SKM-1 treated with dmso at 0.1 percent for 144 hours (cell line): ENCODE data around the gene MAPK10.

Experiments used
- DNase-seq: peaks from one replicate; lab custom pipeline; 2025; ENCODE audit not compliant: unreplicated experiment; lab: John Stamatoyannopoulos, UW

Gene MAPK10

GRCh38 chr4:86359944-86360478 is at the start of gene MAPK10:
Gene MAPK10 (minus strand): TSS chr4:86360053.
- peak; percentile 98 for DNase-seq

DNA sequence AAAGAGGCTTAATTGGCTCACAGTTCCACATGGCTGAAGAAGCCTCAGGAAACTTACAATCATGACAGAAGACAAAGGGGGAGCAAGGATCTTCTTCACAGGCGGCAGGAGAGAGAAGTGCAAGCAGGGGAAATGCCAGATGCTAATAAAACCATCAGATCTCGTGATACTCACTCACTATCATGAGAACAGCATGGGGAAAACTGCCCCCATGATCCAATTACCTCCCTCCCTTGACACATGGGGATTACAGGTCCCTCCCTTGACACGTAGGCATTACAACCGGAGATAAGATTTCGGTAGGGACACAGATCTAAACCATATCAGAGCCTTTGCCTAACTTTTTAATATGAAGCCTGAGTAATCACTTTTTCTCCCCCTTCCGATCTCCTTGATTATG is 43.7 kb upstream of the MAPK10 start:
- DNase-seq, result no peak

- no peak for DNase-seq
Observed at GRCh38 chr4:86401826-86402225, 42.0 kb upstream of the MAPK10 start.

DNA sequence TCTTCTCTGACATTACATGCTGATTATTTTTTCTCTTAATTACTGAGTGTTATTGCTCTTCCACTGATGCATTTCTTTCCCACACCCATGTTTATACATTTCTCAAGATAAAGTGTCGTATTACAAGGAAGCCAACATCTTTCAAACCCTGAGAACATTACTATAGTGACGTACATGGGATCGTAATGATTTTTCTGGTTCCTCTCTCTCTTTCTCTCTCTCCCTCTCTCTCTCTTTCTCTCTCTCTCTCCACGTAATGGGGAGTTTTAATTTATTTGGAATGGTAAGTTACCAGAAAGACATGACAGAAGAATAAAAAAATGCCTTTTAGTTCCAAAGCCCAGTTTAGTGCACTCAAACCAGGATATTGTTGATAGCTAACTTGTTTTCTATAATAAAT is 40.4 kb upstream of the MAPK10 start:
- DNase-seq, result no peak

- DNase-seq, result no peak
Observed at GRCh38 chr4:86398187-86398586, 38.3 kb upstream of the MAPK10 start.

DNA sequence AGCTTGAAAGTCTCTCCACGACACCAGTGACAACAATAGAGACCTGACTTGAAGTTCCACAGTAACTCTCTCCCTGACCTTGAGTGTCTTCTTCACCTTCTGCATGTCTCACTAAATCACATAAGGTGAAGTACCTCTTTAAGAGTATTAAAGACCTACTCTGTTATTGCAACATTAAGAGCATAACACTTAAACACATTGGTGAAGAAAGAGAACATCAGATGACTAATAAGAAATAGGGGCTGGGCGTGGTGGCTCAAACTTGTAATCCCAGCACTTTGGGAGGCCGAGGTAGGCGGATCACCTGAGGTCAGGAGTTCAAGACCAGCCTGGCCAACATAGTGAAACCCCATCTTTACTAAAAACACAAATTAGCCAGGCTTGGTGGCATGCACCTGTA is 33.9 kb upstream of the MAPK10 start:
- DNase-seq, result no peak

DNA sequence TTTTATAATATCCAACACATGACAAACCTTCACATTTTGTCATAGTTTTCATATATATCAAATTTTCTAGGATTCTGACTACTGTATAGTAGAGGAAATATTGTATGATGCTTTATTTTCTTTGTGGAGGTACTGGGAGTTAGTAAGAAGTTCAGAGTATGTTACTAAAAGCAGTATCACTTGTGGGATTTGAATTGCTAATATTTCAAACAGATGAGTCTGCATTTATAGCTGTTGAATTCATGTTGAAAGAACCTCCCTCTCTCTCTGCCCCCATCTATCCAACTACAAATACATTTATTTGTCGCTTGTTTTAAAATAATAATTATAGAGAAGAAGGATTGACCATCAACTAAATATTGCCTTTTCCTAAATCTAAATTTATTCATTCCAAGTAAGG is 29.8 kb upstream of the MAPK10 start:
- DNase-seq, result no peak

DNA sequence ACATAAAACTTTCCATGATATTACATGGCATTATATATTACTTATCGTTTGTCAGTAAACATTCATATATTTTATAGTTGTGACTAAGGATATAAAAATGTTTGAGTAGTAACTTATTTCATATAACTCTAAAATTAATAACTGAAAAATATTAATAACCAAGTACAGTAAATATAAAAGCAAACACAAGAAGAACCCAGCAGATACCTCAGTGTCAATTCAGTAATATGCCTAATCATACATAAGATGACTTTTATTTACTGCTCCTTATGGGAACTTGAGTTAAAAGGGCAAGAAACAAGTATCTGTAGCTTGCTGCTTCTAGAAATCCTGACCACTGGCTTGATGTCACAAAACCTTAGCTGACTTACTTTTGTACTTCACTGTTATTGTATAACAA is 28.4 kb upstream of the MAPK10 start:
- no peak for DNase-seq

GRCh38 chr4:86386817-86387415 is 27.1 kb upstream of the MAPK10 start:
- no peak for DNase-seq

DNA sequence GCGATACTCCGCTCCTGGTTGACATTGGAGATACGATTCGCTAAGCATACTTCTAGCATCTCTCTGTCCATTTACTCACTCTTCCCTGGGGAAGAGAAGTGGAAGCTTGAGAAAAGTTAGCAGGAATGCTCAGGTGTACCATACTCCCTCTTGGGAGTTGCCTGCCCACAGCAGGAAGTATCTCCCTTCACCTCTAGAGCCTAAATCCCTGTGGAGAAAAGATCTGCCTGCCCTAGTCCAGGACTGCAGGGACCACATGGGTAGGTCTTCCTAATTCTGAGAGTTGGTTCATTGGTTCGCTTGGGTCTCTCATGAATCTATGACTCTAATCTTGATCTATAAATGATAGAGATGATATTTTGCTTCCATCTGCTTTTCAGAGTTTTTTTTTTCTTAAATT is 26.3 kb upstream of the MAPK10 start:
- no peak for DNase-seq

DNA sequence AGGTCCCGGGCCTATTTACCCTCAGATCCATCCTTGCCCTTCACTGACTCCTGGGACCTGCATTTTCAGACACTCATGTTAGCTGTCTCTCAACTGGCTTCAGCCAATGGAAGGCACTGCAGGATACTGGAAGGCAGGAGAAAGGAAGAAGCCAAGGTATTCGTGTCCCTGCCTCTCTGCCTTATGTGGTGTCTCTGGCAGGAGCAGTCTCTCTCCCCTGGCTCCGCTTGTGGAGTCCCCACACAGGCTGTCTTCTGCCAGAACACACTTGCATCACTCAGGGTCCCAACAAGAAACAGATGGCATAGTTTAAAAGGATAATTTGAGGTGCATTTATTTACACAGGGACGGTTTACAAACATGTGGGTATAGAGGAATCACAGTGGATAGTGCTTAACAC is 21.6 kb upstream of the MAPK10 start:
- no peak for DNase-seq

DNA sequence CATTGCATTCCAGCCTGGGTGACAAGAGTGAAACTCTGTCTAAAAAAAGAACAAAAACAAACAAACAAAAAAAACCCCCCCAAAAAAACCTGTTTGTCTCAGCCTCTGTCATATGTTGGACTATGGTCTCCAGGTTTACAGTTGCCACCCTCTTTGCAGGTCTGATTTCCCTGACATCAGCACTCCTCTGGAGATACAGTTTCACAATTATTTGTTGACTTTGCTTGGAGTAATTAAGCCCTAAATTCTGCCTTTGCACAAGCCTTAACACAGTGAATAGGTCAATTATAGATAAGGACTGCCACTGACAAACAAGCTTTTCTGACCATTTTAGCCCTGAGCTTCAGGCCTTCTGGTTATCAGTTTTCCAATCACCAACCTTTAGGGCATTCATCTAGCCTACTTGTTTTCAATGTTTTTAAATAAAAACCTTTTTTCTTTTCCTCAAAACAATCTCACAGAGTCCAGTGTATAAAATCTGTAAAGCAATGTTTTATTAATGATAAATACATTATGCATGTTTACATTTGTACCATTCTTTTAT is 20.4 kb upstream of the MAPK10 start:
- DNase-seq, result no peak

GRCh38 chr4:86376850-86377249 is 17.0 kb upstream of the MAPK10 start:
- DNase-seq, result no peak

DNA sequence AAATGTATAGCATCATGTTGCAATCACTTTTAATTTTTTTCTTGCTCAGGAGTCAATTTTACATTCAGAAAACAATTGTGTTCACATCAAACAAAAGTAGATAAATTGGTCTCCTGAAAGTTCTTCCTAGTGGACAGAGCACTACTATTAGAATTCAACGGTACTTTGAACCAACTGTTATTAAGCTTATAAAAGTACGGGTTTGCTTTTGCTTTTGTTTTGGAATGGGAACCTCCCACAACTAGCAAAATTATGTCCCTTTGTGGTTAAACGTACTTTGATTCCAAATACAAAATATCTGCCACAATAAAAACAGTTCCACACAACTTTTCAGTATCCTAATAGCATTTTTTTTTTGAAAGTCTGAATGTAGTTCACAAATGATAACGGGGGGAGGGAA is 8.6 kb upstream of the MAPK10 start:
- no peak for DNase-seq

- no peak for DNase-seq
Observed at GRCh38 chr4:86367577-86367976, 7.7 kb upstream of the MAPK10 start.

GRCh38 chr4:86366920-86367319 is 7.1 kb upstream of the MAPK10 start:
- no peak for DNase-seq

- no peak for DNase-seq
Observed at GRCh38 chr4:86362510-86362909, 2.7 kb upstream of the MAPK10 start.

DNA sequence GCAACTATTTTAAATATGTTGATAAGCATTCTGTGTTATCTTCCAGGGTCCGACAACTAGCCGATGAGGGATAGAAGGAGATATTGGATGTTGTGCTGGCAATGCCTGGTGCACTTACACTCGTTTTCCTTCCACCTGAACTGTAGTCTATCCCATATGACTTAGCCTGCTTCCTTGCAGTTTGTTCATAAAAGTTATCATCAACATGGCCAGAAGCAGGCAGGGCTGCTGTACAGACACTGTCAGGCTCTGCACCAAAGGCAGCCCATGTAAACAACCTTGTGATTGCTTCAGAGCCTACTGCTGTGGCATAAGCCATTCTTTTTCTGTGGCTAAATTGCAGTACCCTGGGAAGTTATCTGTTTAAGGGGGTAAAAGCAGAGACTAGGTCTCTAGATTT is 1.6 kb downstream of the MAPK10 start:
- DNase-seq, result no peak

DNA sequence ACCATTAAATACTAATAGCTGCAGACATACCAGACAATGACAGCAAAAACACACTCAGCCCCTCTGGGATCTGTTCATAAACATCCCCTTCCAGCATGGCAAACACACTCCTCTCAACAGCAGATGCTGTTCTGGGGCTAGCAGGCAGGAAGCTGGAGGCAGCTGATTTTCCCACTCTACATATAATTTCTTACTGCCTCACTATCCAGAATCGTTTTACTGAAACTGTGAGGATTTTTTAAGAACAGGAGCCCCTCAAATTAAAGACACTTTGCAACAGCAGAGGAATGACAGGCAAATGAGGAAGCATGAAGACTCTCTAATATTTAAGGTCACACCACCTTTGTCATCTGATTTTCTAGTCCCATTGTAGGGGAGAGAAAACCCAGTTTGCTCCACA is 2.2 kb downstream of the MAPK10 start:
- no peak for DNase-seq

DNA sequence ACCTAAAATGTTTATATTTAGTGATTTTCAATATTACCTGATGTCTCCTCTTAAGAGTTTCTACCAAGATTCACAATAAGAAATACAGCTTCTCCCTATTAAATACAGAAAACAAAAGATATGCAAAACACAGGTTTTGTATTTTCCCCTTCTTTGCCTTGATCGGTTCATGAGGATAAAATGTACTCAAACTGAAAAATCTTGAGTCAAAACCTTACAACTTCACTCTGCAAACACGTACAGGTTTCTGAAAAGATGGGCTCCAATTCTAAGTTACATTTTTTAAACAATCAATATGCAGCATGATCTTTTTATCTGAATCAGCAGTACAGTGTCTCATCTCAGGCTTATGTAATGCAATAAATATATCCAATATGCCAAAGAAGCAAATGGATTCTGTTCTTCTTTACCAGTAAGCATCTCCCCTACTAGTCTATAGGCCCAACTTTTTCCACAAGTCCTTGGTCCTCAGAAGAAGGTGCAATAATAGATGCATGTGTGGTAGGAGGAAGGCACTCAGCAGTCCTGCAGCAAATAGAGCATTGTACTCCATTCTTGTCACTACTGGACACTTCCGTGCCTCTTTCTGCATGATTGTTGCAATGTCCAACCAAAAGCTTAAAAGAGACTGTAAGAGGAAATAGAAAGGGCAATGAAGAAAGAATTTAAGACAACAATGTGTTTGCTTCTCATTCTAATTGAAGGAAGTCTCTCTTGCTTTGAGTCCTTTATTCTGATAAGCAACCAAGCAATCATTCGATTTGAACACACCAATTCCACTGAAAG is 3.2 kb downstream of the MAPK10 start:
- DNase-seq, result no peak

GRCh38 chr4:86354390-86354789 is 5.5 kb downstream of the MAPK10 start:
- DNase-seq, result no peak

GRCh38 chr4:86346320-86346719 is 13.5 kb downstream of the MAPK10 start:
- no peak for DNase-seq
